NCI-H2227 treated with DMSO at 0.1 percent for 48 hours (cell line): ENCODE data around the gene FABP1.

ENCODE experiments used
- DNase-seq: peaks from one replicate; lab custom pipeline; 2025; lab: John Stamatoyannopoulos, UW

Gene FABP1

DNA sequence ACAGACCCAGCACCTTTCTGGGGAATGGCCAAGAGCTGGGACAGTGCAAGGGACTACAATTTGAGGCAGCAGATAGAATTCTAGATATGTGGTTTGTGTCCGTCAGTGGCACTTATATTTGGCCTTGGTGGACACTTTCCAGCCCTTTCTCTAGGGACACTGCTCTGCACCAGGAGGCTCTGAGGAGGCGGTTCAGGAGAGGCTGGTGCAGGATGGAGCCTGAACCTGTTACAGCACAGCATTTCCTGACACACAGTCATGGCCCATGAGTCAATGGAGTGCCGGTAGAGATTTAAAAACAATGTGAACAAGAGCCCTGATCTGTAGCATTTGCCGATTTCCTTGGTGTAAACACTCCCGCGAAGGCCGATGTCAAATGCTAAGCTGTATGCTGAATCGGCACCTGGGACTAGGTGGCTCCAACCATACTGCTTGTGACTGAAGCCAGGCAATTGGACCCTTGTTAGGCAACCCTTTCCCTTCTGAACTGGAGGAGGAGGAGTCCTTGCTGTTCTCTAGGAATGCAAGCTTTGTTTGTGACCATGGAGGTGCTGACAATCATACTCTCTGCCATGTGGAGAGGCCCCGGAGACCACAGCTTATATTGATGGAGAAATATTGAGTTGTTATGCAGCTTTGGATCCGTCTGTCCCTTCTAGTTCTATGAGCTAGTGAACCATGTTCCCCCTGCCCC lies 11.9 kb downstream of the FABP1 start:
- no peak for DNase-seq

DNA sequence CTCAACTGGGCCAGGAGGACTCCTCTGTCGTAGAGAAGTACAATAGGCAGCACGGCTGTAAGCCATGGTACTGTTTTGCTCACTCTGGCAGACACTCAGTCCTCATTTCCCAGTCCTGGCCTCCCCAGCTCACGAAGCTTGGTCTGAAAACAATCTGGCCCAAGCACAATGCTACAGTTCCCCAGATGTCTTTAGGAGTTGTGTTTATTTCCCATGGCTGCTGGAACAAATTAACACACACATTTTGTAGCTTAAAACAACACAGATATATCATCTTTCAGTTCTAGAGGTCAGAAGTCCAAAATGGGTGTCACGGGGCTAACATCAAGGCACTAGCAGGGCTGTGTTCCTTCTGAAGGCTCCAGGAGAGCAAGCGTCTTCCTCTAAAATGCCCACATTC lies 13.0 kb downstream of the FABP1 start:
- no peak for DNase-seq

DNA sequence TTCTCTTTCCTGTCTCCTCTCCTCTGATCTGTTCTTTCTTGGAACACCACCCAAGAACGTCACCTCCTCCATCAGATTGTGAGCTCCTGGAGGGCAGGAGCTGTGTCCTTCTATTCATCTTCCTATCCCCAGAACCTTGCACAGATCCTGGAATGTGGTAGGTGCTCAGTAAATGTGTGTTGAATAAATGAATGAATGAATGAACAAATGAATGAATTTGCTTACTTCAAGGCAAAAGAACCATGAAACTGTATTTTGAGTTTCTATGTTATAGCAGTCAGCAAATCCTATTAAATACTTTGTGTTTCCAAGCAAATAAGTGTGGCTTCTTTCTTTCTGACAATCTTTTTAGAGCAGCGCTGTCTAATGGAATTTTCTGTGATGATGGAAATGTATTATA lies 14.8 kb downstream of the FABP1 start:
- DNase-seq = no peak

DNA sequence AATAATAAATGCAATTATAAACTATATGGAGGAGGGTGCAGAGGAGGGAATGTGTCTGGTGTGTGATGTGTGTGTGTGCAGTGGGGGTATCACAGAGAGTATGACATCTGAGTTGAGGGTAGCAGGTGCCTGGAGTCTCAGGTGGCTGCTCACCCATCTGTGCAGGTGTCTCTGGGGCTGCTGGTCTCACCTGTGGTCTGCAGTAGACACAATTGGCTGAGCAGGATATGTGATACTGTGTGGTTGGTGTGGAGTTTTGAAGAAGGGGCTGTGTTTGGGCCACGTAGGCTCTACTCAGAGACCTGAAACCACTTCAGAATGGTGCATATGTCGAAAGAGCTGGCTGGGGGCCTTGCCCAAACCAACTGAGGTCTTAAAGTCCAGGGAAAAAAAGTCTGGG lies 17.0 kb downstream of the FABP1 start:
- no peak for DNase-seq

DNA sequence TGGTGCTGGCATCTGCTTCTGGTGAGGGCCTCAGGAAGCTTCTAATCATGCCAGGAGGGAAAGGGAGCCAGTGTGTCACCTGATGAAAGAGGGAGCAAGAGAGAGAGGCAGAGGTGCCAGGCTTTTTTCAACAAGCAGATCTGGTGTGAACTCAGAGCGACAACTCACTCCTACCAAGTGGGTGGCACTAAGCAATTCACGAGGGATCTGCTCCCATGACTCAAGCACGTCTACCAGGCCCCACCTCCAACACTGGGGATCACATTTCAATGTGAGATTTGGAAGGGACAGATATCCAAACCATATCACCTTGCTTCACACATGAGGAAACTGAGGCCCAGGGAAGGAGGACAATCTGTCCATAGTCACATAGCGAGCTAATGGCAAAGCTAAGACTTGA lies 19.1 kb downstream of the FABP1 start:
- no peak for DNase-seq

DNA sequence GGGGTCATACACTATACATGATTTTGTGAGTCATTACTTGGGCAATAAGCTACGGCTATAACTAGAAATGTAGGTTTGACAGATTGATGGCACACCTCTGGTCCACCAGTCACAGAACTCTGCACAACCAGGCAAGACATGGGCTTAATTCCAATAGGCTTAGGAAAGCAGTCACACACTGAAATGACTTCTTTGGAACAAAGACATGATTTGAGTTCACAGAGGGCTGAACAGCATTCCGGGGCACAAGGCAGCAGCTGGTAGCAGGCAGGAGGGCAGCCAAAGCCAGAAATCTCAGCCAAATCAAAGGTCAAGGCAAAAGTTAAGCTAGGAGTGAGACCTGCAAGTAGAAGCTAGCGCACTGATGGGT lies 27.4 kb downstream of the FABP1 start:
- DNase-seq = no peak

DNA sequence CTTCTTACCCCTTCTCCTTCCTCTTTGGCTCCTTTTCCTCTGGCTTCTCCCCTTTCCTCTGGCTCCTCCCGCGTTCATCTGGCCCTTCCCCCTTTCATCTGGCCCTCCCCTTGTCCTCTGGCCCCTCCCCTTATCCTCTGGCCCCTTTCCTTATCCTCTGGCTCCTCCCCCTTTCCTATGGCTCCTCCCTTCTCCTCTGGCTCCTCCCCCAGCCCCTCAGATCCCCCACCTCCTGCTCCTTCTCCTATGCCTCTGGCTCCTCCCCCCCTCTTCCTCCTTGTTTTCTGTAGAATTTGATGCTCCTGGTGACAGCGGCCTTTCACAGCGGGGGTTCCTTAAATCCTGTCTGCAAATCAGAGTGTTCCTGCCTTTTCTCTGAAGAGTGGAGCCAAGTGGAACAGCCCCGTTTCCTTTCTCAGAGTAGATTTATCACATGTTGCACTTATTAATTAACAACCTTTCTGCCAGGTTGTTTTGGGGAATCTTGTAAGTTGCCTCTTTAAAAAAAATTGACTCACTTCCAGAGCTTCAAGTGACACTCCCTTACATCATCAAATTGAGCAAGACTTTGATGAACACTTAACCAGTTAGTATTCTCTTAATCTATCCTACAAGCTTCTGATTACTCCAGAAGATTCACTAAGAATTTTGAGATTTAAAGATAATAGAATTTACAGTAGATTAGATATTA lies 27.9 kb downstream of the FABP1 start:
- DNase-seq = no peak

DNA sequence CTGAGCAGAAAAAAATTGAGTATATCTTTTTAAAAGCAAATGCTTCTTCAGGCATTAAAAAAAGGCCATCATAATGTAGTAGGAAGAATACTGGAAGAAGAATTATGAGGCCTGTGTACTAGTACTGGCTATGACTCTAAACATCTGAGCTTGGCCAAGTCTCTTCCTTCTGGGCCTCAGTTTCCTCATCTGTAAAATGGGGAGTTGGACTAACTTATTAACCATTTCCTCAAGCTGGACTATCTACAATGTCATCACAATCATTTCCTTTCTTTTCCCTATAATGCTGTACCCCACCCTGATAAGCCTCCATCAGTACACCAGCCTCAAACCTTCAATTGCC lies 29.3 kb downstream of the FABP1 start:
- DNase-seq = no peak

DNA sequence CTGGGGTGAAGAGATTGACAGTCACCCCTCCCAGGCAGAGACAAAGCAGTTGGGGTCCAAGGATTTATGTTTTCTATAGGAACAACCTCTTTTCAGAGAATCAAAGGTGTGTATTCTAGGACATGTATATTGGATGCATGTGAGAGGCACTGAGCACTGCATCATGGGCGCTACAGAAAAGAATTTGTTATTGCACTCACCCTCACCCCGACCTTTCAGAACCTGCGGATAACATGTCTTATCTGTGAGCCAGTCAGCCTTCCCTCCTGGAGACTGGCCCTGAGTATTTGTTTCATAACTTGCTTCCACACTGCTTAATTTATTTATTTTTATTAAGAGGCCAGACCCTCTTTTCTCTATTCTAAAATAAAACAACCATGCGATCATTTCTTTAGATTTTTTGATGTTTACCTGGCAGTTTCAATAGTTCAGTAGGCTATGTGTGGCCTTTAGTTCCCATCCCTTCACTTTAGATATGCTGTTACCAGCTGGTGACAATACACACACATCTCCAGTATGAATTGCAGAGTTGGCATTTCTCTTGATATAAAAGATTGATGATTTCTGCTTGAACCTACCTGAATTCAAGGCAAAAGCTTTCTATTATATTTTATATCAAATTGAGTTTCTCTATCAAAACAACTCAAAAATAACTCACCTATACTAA lies 29.8 kb downstream of the FABP1 start:
- DNase-seq = no peak

DNA sequence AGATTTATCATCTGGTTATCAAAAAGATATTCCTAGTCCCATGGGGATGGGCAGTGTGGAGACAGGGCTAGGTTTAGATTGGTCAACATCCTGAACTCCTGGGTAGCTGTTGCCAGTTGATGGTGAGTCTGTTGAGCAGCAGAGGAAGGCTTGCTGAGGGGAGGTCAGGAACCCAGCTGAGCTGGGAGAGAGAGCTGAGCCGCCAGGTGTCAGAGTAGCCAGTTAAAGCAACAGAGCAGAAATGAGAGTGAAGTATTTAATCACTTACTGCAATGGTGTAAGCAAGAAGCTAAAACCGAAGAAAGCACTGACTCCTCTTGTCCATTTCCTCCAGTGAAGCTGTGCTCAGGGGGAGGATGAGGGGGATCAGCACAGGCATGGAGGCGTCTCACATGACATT lies 30.7 kb downstream of the FABP1 start:
- DNase-seq = no peak

DNA sequence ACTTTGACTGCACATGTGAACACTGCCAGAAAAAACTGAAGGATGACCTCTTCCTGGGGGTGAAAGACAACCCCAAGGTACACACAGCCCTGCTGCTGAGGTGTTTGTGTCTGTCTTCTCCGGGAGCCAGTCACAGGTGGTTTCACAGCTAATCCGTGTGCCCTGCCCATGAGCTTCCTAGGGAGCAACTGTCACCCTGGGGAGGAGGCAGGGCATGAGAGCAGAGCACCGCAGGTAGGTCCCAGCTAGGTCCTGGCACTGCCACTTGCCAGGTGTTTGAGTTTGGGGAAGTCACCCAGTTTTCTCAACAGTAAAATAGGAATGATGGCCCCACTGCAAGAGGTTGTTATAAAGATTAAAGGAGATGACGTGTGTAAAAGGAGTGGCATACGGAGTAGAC lies 31.2 kb downstream of the FABP1 start:
- no peak for DNase-seq

DNA sequence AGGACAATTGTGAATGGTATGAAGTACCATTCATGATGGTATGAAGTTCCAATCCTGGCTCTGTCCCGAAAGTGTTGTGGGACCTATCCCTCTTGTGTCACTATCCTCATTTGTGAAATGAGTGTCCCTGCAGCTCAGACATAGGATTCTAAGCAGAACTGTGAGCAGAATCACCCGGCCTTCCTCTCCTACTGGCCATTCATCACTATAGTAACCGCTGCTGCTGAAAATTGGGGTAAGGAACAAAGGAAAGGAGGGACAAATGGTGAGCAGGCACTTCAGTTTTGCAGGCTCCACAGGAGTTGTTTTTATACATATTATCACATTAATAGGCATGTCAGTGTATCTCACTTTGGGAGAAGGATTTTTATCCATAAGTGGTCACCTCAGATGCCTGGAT lies 32.8 kb downstream of the FABP1 start:
- no peak for DNase-seq

DNA sequence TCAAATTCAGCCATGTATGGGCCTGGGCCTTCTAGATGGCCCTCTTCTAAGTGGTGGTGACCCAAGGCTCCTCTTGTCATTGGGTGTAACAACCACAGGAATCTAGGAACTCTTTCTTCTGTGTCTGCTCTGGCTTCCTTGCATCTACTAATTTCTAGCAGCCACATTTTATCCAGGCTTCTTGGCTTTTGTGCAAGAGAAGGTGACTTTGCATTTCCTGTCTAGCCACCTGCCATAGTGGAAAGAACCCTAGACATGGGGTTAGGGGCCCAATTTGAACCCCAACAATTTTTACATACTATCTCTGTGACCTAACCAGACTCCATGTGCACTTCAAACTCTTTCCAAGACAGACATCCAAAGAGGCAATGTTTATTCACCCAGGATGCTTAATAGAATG lies 35.1 kb downstream of the FABP1 start:
- no peak for DNase-seq

DNA sequence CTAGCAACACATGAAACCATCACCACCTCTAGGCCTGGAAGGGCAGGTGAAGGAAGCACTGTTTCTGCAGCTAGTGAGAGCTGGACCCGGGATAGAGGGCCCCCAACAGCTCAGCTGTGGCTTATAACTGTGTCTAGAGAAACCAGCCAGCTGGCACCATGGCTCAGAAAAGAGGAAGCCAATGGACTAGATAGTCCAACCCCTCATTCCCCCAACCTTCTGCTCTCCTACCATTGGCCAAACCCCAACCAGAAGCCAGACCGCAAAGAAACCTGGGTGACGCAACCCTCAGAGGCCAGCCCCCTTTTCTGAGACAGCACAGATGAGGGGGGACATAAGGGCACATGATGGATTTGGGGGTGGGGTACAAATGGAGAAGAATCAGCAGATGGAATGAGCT lies 35.9 kb downstream of the FABP1 start:
- DNase-seq = no peak

DNA sequence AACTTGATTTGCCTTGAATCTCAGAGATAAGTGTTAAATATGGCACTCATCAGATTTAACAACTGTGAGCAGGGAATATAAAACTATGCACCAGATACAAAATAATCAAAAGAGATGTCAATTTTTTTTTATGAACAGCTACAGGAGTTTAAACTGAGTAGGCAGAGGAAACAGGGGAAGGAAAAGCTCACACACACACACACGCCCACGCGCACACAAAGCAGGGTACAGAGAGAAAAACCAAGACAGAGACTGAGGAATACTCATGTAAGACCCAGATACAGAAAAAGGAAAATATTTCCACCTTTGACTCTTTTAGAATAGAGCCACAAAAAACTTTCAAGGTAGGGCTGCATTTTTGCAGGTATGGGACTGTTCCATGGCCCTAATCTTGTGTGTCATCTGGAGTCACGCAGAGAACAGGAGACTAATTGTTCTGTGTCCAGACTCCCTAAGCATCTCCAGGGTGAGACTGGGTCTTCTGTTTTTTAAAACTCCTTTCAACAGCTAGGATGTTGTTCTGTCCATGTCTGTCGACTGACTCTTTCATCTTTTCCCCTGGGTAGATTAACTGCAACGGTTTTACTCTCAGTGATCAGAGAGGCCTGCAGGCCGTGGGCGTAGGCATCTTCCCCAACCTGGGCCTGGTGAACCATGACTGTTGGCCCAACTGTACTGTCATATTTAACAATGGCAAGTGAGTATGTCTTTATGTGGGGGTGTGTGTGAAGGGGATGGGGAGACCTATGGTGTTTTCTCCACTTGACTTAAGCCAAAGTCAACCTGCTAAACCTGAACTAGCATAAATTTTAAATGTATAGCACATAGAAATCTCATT lies 37.2 kb downstream of the FABP1 start:
- no peak for DNase-seq

DNA sequence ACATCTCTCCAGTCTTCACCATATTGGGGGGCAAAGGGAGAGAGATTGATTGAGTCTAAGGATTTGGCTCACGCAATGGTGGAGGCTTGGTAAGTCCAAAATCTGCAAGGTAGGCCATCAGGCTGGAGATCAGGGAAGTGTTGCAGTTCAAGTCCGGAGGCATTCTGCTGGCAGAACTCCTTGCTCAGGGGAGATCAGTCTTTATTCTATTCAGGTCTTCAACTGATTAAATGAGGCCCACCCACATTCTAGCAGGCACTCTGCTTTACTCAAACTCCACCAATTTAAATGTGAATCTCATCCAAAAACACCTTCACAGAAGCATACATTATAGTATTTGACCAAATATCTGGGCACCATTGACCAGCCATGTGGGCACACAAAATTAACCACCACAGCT lies 38.9 kb downstream of the FABP1 start:
- no peak for DNase-seq

DNA sequence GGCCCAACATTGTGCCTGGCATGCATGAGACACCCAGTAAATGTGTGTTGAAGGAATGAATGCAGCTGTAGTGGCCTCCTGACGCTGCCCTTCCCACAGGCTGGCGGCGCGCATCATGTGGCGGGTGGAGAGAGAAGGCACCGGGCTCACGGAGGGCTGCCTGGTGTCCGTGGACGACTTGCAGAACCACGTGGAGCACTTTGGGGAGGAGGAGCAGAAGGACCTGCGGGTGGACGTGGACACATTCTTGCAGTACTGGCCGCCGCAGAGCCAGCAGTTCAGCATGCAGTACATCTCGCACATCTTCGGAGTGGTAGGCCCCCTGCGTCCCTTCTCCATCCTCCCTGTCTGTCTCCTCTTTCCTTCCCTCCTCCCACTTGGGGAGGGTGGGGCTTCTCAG lies 40.1 kb downstream of the FABP1 start:
- no peak for DNase-seq

DNA sequence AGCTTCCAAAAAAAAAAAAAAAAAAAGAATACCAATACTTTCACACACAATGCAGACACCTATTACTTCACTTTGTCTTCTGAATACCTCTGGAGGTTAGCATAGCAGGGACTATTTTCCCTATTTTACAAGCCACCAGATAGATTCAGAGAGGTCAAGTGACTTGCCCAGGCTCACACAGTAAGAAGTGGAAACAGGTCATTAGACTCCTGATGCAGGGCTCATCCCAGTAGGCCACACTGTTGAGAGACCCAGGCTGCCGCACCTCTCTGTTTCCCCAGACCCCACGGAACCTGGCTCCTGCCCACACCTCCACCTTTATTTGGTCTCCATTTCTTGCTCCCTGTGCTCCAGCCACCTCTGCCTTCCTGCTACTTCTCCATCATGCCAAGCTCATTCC lies 40.8 kb downstream of the FABP1 start:
- DNase-seq = no peak

DNA sequence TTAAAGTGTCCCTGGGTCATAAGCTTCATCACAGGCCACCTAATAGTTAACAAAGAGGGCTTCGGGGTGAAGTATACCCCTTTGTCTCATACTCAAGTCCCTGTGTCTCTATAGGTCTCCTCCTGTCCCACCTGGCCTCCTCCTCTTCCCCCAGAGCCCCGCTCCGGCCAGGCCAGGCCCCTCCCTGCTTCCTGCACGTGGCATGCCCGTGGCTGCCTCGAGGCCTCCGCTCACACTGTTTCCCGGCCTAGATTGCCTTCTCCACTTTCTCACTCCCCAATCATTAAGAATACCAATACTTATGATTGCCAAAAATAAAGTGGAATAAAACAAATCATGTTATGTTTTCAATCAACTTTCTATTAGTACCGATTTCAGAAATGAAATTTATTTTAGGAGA lies 41.5 kb downstream of the FABP1 start:
- no peak for DNase-seq

DNA sequence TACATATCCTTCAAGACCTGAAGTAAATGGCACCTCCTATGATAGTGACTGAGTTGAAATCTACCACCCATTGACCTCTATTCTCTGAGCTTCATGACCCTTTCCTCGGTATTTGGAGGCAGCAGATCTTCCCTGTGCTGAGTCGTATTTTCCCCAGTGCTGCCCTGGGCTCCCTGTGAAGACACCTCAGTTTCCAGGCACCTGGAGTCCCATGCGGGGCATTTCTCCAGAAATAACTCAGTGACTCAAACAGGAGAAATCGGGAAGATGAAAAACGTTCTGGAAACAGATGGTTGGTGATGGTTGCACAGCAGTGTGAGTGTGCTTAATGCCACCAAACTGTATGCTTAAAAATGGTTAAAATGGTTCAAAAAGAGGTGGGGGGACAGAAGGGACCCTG lies 42.3 kb downstream of the FABP1 start:
- DNase-seq = no peak

DNA sequence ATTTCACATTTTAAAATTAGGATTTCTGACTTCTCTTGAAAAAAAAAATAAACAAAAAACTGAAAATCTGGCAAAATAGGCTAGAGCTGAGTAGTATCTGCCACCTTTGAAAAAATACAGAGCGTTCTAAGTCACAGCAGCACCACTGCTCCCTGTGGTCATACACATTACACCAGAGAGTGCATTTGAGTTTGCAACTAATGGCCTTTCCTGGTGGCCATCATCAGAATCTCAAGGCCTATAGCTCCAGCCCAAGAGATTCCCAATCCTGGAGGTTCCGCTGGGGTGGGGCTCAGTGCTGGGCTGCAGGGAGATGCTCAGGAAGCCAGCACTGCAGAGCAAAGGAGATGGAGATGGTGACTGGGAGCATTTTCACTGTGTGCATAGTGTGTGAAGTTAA lies 42.8 kb downstream of the FABP1 start:
- no peak for DNase-seq

DNA sequence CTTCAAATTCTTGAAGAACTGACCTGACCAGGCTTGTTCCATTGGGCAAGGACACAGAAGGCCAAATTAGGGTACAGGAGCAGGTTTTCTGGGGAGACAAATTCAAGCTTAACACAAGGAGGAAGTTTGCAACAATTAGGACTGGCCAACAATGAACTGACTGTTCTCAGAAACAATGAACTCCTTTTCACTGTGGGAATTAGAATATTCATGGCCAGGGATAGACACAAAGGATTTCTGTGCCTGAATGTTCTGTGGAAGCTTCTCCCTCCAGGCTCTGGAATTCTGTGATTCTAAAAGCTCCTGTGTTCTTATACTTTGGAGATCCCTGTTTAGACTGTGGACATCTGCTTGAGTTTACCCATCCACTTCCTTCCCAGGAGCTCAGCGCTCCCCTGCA lies 45.1 kb downstream of the FABP1 start:
- DNase-seq = no peak
